Smooth muscle cell of trachea (primary cell): ENCODE measurements around the gene PPP2R3B. TPM values are rescaled to one million over a fixed set of nuclear protein-coding genes. Genes with fewer than 3 reads are reported as not detected.

Experiments used
- total RNA-seq: library from RNA; depleted of rRNA; stranded (reverse); fragments of >200 nt; gene quantifications from 2 replicates; pipeline ENCODE4 v1.2.1, GENCODE V29; 2014

Gene PPP2R3B, protein sequence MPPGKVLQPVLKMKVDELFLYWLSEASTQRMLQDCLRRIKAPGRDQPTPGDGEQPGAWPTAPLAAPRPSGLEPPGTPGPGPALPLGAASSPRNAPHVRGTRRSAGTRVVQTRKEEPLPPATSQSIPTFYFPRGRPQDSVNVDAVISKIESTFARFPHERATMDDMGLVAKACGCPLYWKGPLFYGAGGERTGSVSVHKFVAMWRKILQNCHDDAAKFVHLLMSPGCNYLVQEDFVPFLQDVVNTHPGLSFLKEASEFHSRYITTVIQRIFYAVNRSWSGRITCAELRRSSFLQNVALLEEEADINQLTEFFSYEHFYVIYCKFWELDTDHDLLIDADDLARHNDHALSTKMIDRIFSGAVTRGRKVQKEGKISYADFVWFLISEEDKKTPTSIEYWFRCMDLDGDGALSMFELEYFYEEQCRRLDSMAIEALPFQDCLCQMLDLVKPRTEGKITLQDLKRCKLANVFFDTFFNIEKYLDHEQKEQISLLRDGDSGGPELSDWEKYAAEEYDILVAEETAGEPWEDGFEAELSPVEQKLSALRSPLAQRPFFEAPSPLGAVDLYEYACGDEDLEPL
- 9.6 and 10.9 TPM in 2 replicates for total RNA-seq

DNA sequence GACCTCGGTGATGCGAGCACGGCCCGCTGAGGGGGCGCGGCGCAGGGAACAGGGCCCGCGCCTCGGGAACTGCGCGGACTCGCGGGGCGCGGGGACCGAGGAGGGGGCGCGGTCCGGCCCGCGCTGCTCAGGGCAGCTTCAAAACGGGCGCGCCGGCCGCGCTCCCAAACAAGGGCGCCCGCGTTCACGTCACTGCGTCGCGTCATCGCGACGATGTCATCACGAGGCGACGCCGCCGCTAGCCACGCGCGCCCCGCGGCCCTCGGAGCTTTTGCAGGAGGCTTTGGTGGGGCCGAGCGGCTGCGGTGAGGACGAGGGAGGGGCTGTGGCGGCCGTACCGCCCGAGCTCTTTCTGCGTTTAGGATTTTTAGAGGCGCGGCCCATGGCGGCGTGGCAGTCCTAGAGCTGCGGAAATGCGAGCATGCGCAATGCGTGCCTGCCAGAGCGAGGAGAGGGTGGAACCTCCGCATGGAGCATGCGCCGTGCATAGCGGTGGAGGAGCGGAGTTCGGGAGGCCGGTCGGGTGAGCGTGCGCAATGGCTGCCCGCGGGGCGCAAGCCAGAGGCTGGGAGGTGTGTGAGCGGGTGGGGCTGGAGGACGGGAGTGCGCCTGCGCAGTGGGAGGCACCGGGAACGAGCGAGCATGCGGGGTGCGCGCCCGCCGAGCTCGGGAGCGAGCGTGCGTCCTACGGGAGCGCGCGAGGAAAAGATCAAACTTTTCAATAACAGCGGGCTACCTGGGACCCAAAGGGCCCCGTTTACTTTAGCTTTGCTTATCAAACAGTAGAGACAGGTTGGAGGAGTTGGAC, at the start of gene PPP2R3B:
Gene PPP2R3B, minus strand, starts transcription at position 140 of the 808 bp plus-strand sequence. CDS start 216 bp downstream, outside the sequence.

DNA sequence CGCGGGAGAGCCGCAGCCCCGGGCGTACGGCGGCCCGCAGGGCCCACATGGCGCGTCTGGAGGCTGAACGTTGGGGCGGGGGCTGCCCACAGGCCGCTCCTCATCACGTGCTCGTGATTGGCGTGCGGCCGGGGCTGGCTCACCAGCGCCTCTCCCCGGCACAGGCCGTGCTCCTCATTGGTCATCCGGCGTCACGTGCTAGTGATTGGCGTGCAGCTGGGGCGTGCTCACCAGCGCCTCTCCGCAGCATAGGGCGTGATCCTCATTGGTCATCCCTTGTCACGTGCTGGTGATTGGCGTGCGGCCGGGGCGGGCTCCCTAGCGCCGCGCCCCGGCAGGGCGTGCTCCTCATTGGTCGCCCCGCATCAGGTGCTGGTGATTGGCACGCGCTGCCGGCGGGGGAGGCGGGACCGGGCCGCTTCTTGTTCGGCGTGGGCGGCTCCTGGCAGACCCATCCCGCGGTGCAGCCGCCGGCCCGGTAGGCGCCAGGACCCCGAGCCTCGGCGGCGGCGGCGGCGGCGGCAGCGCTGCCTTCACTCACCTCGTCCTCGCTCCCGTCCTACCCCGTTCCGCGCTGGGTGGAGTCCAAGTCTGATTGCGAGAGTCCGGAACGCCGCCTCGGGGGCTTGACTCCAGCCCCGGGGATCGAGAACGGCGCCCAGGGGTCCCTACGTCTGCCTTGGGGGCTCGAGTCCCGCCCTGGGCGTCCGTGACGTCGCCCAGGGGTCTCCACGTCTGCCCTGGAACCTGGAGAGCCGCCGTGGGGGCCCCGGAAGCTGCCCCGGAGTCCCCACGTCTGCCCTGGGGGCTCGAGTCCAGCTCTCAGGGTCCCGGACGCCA, 67.7 kb downstream of the PPP2R3B start, which contains the start of gene GTPBP6:
Gene GTPBP6, minus strand, starts transcription at position 58 of the 840 bp plus-strand sequence. Its CDS starts 9 bp downstream, at position 49.

Other genes with a start within 250 kb of the PPP2R3B start
- 9.1 and 14.7 TPM in 2 replicates for gene PLCXD1, start 105.5 kb downstream of the PPP2R3B start, total RNA-seq
- gene GTPBP6, start 68.1 kb downstream of the PPP2R3B start, total RNA-seq = 47.0 and 48.4 TPM in 2 replicates
- not detected in 2 replicates for gene SHOX, start 243.9 kb upstream of the PPP2R3B start, total RNA-seq